GM19025 (cell line): ENCODE data around the gene AGA.
A peak's percentile ranks its signal among the peaks of the same experiment; 100 is the strongest.

Experiments used
- ATAC-seq: cut with Tn5 transposase; IDR thresholded peaks from one replicate; pipeline ENCODE4 v1.9.1; 2021; ENCODE audit warnings: mild to moderate bottlenecking, low read depth, moderate library complexity; ENCODE audit not compliant: unreplicated experiment

The AGA gene

GRCh38 chr4:177448850-177449249 is 6.6 kb upstream of the AGA start:
- ATAC-seq: no peak

GRCh38 chr4:177447417-177448004 is 5.3 kb upstream of the AGA start:
- ATAC-seq: no peak

GRCh38 chr4:177446586-177446985 is 4.3 kb upstream of the AGA start:
- no peak for ATAC-seq

GRCh38 chr4:177444911-177445736 is 2.9 kb upstream of the AGA start:
- ATAC-seq: no peak

GRCh38 chr4:177441061-177441802 is 1.0 kb downstream of the AGA start:
- ATAC-seq: peak; percentile 14

GRCh38 chr4:177436456-177436855 is 5.8 kb downstream of the AGA start:
- no peak for ATAC-seq

DNA sequence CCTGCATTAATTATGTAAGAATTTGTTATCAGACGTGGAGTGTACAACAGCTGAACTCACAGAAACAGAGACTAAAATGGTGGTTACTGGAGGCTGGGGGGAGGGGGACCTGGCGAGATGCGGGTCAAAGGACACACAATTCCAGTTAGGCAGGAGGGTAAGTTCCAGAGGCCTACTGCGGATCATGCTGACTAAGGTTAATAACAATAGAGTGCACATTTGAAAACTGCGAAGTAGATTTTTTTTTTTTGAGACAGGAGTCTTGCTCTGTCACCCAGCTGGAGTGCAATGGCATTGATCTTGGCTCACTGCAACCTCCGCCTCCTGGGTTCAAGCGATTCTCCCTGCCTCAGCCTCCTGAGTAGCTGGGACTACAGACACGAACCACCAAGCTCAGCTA is 7.6 kb downstream of the AGA start:
- ATAC-seq: no peak

- no peak for ATAC-seq
Observed at GRCh38 chr4:177427192-177427591, 15.0 kb downstream of the AGA start.

- no peak for ATAC-seq
Observed at GRCh38 chr4:177419434-177419833, 22.8 kb downstream of the AGA start.

- ATAC-seq: no peak
Observed at GRCh38 chr4:177413656-177414055, 28.6 kb downstream of the AGA start.

- no peak for ATAC-seq
Observed at GRCh38 chr4:177413076-177413475, 29.2 kb downstream of the AGA start.

DNA sequence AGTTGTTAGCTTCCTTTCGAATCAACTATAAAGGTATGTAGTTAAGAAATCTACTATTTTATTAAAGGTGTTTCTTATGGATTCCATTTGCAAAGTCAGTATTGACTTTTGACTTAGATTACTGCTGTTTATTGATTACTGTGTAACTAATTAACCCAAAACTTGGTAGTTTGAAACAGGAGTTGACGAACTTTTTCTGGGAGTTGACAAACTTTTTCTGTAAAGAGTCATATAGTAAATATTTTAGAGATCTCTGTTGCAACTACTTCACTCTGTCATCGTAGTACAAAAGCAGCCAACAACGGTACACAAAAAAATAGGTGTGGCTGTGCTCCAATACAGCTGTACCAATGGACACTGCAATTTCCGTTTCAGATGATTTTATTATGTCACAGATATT is 30.2 kb downstream of the AGA start:
- ATAC-seq: no peak

DNA sequence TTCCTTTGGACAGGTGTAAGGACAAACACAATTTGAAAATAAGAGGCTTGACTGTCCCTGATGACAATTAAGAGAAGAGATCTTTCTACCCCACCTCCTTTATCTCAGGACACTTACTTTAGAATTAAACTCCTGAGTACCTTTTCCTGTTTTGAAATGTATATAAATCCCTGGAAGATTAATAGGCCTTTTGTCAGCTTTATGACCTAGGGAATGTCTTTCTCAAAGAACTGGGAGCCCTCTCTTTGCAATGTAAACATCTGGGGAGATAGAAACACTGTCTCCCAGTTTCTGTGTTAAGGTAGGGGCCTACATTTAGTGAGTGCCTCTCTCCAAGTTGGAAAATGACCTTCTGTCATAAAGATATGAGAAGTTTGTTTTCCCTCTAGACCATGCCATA is 31.7 kb downstream of the AGA start:
- no peak for ATAC-seq

- ATAC-seq: no peak
Observed at GRCh38 chr4:177408023-177408422, 34.2 kb downstream of the AGA start.

DNA sequence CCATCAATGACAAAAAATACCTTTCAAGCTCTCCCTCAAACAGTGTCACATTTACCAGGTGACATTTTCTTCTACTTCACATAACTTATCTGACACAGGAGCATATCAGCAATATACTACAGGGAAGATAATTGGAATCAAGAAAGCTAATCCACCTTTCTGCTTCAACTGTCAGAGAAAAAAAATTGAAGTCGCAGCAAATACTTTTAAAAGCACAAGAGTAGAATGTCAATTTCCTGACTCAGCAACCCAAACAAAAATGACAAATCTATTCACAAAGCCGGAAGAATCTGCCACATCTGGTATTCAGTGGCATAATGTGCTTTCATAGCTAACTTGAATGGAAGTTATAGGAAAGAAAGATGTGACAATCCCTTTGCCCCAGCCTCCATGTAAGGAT is 36.7 kb downstream of the AGA start:
- no peak for ATAC-seq

DNA sequence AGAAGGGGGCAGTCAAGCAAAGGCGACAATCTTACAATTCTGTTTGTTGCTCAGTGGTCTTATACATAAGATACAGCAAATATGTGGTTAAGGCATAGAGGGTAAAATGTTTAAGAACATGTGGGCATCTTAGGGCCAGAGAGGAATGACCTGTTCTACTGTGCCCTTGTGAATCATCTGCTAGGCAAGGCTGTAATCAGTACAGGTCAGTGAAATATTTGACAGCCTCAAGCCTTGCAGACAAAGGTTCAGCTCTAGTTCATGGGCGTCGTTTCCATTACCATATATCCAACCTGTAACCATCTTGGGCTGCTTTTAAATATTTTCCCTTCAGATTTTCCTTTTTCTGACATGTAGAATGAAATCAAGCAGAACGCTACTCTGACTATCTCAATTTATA is 37.3 kb downstream of the AGA start:
- no peak for ATAC-seq

DNA sequence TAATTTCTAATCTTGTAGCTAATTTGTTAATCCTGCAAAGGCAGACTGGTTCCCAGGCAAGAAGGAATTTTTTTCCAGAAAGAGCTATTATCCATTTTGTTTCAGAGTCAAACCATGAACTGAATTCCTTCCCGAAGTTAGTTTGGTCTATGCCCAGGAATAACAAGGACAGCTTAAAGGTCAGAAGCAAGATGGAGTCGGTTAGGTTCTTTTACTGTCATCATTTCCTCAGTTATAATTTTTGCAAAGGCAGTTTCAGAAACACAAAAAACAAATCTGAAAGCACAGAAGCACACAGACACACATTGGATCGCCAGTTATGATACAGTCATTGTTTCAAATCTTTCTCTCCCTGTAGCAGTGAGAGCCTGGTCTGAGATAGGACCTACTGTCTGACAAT is 37.9 kb downstream of the AGA start:
- ATAC-seq: no peak

- no peak for ATAC-seq
Observed at GRCh38 chr4:177403746-177404145, 38.5 kb downstream of the AGA start.

DNA sequence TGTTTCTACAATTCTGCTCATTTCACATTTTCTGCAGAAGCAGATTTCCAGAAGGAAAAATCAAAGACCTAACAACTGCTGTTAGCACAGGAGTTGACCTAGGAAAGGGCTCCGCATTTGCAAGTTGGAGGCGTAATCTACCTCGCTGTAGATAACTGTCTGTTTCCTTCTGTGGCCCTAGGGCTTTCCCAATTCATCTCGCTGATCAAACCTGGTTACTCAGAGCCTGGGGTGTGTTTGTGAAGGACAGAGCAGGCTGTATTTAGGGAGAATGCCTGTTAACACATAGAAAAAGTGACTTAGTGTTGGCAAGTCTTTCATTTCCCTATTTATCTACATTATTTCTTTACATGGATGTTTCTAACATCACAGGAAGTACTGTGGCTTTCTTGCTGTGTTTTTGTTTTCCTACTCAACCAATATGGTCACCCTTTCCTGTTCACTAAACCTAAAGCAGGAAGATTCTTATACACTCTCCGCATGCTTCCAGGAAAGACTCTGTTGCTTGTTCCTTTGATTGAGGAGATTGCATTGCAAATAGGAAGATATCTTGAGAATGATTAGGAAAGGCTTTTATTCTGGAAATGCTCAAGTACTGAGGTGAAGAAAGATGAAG is 40.5 kb downstream of the AGA start:
- no peak for ATAC-seq

DNA sequence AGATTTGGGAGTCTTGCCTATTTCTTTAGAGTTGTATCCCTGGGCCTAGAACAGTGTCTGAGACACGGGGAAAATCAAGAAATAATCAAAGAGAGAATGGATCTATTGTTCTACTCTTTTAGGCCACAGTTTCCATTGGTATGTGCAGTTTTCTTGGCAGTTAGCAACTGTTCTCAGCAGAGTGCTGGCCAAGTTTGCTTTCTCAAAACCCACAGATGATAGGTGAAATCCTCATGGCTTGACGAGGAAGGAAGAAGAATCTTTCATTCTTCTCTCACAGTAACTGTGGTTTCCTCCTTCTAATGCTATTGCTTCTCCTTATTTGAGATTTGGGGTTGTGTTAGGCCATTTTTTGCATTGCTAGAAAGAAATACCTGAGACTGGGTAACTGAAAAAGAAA is 42.2 kb downstream of the AGA start:
- no peak for ATAC-seq

DNA sequence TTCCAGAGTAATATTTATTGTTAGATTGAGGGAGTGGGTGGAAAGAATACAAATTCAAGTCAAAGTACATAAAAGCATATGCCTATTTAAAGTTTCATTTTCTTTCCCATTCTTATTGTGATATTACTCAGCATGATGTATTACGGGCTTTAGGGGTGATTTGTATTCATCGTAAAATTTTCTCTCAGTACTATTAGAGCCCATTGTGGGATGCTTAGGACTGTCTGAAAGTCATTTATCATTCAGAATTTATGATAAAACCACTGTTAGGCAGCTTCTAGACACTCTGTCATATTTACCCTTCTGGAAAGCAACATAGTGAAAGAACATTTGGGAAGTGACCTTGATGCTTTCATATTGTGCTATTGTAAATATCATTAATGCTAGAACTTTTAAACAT is 45.9 kb downstream of the AGA start:
- ATAC-seq: no peak
